Measurements from ENCODE around the gene AQP3.
A peak's percentile ranks its signal among the peaks of the same experiment; 100 is the strongest.
"Not testable (repeated sequence)": the region's sequence is repeated elsewhere in the genome, so short reads cannot be mapped to it uniquely, and the experiment has no call there.

Gene AQP3

DNA sequence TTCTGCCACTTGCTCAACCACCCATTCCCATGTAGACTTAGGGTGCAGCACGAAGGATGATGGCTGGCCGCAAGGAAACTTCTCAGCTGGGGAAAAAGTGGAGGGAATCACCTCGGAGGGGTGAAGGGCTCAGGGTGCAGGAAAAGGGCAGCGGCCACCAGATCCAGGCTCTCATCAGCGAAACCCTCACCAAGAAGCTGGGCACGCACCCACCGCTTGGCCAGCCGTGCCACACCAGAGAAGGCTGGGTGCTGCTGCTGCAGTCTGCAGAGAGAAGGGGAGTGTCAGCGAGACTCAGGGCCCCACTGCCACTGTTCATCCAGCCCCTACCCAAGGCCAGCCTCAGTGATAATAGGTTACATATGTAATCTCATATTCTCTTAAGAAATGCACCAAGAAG lies 17.7 kb upstream of the AQP3 start:
- DNase-seq (ENCODE audit: low spot score): peak; percentile 9

DNA sequence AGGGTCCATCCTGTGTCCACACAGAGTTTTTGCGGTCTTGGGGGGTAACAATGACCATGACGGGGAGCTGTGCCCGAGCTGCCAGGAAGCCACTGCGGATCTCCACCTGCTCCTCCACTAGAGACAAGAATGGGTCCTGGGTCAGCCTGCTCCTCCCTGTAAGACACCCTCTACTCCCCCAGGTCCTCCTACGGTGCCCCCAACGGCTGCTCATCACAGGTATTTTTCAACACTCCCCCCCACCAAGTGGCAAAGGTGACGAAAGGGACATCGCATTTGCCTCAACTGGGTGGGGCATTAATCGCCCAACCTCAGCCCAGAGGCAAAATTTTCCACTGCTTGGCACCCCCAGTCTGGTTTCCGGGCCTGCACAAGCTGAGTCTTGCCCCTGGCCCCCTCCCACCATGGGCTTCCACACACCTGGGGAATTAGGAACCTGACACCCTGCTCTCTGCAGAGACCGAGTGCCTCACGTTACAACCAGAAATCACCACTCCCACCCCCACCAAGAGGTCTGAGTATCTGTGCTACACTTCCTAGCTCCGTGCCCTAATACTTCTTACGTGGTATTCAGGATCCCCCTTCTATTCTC lies 16.7 kb upstream of the AQP3 start:
- no peak for DNase-seq (ENCODE audit: low spot score)

DNA sequence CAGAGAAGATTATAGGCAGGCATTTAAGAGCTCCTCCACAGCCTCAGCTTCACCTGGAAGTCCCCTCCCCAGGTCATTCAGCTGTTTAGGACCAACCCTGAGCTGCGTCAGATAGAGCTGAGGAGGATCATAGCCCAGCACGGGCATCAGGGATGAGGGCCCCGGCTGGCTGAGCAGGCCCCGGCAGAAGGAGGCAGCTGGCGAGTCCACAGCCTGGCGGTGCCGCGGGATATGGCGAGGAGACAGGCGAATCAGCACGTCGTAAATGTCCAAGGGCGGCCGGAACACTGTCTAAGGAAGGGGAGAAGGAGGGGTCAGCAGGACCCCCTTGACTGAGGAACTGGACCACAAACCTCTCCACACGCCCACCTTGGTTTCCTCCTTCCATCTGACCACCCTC lies 15.8 kb upstream of the AQP3 start:
- DNase-seq (ENCODE audit: low spot score): no peak

DNA sequence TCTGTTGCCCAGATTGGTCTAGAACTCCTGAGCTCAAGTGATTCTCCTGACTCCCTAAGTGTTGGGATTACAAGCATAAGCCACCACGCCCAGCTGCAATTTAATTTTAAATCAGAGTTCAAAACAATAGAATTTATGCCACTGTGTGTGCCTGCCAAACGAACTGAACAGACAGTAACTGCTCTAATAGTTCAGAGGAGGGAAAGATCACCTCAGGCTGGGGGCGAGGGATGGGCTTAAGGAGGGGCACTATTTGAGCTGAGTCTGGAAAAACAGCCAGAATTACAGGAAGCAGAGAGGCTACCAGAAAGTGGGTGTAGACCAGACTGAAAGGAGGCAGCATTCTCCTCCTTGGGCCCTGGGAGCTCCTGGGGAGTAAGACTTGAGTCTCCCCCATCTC lies 14.1 kb upstream of the AQP3 start:
- DNase-seq (ENCODE audit: low spot score): no peak

DNA sequence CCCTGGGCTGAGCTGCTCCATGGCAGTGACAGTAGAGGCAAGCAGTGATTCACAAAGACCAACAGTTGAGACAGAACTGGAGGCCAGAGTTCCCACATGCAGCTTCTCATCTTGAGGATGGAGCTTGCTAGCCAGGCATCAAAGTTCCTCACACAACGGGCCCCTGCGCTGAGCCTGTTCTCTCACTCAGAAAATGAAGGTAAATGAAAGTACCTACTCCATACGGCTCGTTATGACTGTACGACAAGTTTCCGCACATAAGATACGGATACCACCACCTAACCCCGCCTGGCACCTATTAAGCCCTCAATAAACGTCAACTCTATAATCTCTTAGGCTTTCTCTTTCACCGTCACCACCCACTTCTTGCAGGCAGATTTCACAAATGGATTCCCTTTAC lies 13.5 kb upstream of the AQP3 start:
- DNase-seq (ENCODE audit: low spot score): no peak

DNA sequence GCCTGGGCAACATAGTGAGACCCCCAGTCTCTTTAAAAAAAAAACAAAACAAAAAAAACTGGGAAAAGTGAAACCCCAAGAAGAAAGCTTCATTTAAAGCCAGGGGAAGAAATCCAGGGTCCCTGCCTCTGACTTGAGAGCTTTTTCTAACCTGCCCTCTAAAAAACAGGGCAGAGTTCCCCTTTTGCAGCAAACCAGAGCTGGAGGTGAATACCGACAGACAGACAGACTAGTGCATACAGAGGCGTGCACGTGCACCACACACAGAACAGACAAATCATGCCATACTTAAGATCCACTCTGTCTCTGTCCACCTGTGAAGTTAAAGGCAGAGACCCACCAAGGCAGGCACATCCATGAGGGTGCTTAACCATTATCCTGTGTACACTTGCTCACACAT lies 11.7 kb upstream of the AQP3 start:
- no peak for DNase-seq (ENCODE audit: low spot score)

DNA sequence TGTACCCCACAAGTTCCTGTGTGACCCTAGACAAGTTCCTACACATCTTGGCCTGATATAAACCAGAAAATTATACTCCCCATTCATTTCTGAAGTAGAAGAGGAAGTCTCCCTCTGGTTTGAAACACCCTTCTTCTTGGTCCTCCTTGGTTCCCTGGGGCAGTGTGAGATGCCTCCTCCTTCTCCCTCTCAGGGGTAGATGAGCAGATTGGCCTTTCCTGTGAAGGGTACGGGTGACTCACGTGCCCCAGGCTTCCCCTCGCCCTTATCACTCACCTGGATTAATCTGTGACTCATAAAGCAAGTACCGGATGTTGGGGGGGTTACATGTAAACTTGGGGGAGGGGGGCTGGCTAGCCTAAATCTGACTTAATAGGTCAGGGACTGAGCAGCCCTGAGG lies 11.1 kb upstream of the AQP3 start:
- DNase-seq (ENCODE audit: low spot score): no peak

DNA sequence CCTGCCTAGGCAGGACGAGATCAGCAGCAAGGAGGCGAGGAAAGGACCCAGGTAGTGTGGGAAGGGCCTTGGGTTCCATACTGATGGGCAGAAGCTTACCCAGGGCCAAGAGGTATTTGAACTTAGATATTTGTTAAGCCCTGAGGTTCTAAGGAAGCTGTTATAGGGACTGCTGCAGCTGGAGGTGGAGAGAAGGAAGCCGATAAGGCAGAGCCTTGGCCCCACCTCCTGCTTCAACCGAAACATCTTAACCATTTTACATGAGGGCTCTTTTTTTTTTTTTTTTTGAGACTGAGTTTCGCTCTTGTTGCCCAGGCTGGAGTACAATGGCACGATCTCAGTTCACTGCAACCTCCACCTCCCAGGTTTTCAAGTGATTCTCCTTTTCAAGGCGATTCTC lies 8.6 kb upstream of the AQP3 start:
- DNase-seq (ENCODE audit: low spot score): no peak

DNA sequence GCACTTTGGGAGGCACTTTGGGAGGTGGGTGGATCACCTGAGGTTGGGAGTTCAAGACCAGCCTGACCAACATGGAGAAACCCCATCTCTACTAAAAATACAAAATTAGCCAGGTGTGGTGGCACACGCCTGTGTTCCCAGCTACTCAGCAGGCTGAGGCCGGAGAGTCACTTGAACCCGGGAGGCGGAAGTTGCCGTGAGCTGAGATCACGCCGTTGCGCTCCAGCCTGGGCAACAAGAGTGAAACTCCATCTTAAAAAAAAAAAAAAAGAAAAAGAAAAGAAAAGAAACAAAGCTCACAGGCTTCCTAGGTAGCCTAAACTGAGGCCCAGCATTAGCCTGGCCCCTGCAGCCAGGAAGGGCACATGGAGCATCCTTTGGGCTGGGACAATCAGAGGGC lies 8.1 kb upstream of the AQP3 start:
- DNase-seq (ENCODE audit: low spot score): not testable (repeated sequence)

DNA sequence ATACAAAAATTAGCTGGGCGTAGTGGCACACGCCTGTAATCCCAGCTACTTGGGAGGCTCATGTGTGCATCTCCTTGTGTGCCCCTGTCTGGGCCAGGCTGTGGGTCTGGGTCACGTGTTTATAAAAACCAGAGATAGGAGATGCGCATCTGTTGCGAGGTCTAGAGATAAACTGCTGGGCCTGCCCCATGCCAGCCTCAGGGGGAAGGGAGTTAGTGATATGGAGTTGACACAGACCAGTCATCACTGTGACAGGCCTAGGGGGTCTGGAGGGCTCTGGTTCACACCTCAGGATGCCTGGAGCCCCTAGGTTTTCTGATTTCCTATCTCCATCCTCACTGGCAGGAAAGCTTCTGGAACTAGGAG lies 7.3 kb upstream of the AQP3 start:
- not testable (repeated sequence) for DNase-seq (ENCODE audit: low spot score)

DNA sequence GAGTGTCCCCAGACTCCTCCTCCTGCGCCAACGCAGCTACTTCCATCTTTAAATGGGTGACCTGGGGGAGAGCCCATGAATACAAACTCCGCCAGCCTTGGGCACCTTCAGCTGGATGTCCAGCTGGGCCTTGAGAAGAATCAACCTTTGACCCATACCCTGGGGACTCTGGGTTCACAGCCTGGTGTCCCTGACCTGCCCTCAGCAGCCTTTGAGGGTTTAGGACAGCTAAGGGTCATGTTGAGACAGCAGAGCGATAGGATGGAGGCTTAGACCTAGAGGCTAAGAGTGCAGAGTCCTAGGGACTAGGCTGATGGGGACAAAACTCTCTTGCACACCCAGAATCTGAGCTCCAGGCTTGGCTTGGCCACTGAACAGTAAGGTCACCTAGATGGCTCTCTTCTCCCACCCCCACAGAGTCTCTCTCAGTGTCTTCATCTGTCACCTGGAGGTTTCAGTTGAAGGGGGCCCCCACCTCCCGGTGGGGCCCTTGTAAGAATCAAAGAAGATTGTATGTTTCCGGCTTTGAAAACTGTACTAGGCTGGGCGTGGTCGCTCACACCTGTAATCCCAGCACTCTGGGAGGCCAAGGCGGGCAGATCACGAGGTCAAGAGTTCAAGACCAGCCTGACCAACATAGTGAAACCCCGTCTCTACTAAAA lies 6.7 kb upstream of the AQP3 start:
- no peak for DNase-seq (ENCODE audit: low spot score)

DNA sequence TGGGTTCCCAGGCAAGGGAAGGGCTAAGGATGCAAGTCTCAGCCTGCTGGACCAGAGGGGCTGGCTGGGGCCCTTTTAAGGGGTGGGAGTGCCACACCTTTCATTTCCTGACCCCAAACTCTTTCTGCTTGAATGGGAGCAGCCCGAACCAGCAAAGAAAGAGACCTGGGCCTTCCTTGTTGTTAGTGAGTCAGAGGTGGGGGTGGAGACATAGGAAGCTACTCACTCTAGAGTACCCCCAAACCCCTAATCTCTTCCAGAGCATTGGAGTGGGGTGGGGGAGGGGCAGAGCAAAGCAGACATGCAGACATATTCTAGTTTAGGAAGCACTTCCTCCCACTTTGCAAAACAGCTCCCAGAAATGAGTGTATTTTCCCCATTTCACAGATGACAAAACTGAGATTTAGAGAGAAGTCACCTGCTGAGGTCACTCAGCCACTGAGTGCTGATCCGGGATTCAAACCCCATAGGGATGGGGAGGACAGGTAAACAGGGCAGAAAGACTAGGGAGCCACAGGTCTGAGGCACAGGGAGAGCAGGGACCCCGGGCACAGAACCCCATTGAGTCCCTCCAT lies 6.0 kb upstream of the AQP3 start:
- no peak for DNase-seq (ENCODE audit: low spot score)

DNA sequence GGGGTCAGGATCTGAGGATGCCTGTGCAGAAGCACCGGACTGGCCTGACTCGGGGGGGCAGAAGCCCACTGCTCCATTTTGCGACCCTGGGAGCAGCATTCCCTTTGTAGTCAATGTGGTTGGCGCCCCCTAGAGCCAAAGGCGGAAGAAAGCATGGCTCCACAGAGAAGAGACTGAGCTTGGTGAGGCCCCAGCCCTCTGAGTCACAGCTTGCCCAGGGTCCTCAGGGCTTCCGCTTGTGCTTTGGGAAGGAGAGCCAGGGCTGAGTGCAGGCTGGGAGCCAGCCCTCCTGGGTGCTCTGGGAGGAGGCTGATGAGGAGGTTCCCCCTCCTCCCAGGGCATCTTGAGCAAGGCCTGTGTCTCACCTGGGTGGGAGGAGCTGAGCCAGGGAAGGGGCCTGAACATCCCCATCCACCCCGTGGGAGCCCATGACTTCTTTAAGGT lies 5.5 kb upstream of the AQP3 start:
- peak; percentile 79 for DNase-seq (ENCODE audit: low spot score)

DNA sequence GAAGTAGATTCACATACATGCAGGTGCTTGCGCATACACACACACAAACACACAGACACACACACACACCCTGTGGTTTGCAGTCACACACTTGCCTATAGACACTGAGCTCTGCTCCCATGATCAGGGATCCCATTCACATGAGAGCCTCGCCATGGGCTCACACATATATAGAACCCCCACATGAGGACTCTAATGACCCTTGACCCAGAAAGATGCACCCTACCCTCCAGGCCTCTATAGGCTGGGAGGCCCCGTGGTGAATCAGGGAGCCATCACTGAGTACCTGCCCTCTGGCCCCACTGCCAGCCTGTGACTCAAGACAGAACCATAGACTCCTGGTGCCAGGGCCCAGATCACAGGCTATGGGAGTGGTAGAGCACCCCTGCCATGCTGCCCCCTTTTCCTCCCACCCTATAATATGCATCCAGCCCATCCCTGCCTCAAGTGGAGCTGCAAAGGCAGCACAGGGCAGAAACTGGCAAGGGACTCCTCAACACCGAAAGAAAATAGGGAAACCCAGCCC lies 3.3 kb upstream of the AQP3 start:
- DNase-seq (ENCODE audit: low spot score): no peak

DNA sequence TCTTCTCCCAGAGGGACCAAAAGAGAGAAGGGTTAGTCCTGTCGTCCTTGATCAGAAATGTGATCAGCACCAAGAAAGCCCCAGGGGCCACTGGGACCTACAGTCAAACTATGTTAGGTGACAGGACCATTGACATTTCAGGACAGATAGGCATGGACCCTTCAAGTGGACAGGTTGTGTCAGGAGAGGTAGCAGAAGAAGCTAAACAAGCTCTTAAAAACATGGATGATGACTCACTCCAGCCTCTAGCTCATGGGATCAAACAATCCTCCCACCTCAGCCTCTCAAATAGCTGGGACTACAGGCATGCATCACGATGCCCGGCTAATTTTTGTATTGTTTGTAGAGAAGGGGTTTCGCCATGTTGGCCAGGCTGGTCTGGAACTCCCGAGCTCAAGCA lies 2.3 kb upstream of the AQP3 start:
- DNase-seq (ENCODE audit: low spot score): no peak

DNA sequence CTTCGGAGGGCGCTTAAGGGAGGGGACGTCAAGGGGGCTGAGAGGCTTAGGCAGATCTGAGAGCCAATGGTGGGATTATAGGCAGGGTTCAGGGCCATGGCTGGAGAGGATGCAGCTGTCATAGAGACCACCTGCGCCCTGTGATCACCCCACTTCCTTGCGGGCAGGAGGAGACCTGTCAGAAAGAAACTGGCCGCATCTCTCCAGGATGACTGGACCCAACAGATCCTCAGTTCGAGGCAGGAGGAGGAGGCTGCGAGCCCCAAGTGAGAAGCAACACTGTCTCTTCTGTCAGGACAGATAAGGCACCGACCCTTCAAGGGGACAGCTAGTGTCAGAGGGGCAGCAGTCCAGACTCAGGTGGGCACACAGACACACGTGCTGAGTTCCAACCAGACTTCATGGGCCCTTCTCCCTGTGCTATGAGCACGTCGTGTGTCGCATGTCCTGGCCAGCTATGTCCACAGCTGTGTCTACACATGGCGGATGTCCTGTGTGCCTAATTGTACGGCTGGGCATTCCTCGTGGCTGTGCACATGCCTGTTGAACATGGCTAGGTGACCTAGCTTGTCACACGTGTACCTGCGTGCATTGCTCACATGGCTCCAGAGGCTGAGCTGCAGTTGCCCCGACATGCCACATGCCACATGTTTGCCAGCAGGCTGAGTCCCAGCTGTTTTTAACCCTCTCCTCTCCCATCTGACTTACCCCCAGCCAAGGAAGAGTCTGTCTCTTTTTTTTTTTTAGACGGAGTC lies 583 bp upstream of the AQP3 start:
- no peak for DNase-seq (ENCODE audit: low spot score)

DNA sequence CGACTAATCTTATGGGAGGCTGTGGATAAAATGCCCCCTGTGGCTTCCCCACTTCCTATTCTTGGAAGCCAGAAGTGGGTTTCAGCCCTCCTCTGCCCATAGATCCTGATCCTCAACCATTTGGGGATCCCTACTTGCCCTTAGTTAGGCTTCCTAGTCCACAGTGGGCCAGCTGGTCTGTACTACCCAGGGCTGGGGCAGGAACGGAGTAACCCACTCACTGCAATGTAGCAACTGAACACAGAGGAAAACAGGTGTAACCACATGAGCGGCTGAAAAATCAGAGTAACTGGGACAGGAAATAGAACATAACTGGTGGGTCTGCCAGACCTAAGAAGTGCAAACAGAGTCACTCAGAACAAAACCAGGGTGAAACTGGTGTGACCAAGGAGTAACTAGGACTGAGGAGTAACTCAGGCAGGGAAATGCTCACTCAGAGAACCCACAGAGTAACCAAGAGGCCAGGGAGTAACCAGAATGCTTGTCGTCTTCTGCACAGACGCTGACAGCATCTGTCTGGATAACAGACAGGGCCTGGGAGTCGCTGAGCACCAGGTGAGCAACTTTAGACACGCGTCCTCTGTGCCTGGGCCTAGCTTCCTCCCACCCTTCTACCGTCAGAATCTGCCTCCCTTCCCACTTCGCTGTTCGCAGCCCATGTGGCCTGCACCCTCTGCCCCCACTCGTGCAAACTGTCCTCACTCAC lies 1.0 kb downstream of the AQP3 start:
- DNase-seq (ENCODE audit: low spot score): no peak

DNA sequence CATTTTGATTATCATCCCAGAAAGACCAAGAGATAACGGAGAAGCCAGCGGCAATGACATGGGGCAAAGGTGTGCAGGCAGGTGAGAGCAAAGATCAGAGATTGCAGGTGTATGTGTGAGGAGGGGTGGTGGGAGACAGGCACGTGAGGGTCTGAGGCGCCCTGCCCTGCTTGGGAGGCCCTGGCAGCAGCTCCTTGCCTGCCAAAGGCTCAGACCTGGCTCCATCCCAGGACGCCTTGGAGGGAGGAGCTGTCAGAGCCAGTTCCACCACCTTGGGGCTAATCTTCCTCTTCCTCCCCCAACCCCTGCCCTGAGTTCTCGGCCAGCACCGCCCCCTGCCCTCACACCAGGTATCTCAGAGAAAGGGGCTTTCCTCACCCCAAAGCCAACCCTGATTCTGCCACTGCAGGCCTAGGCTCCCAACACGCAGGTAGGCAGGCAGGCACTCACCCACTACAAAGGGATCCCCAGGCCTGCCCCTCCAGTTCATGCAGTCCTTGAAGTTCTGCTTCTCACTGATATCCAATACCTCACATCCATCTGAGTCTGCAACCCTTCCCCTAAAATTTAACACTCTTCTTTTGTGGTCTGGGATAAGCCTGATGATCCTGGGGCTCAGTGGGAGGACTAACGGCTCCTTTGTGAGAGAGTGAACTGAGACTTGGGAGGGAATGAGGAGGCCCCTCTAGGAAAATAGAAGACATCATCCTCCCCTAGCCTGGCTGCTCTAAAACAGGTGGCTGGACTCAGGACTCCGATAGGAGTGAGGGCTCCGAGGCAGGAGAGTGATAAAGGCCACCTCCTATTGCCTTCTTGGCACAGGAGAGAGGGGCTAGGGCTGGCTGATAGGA lies 1.8 kb downstream of the AQP3 start:
- no peak for DNase-seq (ENCODE audit: low spot score)

DNA sequence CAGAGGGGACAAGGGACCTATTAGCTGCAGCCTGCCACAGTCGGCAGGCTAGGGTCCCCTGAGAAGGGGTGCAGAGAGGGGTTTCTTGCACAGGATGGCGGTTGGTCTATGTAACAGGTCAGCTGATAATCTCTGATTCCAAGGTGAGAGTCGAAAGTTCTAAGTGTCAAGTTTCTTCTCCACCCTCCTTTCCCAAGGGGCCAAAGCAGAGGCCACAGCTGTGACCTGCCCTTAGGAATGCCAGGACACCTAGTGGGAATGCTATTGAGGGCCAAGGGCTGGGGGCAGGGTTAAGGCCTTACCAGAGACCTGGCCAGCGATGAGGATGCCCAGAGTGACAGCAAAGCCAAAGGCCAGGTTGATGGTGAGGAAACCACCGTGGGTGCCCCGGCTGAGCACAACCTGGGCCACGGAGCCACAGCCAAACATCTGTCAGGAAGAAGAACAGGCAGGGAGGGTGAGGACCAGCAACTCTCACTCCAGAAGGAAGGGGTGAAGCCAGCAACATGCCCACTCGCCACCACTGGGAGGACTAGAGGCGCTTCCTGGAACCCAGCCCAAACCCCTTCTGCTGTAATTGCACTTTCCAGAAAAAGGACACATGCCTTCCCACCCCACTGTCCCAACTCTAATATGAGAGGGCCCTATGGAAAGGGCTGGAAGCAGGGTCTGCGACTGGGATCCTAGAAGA lies 3.8 kb downstream of the AQP3 start:
- no peak for DNase-seq (ENCODE audit: low spot score)

DNA sequence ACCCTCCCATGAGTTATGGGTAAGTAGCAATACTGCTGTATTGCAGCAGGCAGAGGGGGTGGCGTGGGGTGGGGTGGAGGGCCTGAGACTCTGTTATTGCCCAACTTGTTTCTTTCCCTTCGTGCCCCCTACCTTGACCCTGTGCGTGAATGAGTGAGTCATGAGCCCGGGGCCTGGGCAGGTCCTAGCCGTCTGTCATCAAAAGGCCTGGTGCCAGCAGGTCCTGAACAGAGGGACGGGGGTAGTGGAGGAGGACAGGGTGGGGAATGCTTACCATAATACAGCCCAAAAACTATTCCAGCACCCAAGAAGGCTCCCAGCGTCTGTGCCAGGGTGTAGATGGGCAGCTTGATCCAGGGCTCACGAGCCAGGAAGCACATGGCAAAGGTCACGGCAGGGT lies 4.3 kb downstream of the AQP3 start:
- no peak for DNase-seq (ENCODE audit: low spot score)

DNA sequence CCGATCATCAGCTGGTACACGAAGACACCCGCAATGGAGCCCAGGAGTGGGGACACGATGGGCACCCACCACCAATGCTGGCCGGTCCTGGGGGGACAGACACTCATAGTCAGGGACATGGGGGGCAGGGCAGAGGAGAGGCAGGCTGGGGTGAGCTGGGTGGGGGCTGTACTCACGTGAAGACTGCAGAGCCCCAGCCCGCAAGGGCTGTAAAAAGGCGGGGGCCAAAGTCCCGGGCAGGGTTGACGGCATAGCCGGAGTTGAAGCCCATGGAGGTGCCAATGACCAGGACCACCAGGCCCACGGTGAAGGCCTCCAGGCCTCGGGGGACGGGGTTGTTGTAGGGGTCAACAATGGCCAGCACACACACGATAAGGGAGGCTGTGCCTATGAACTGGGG lies 5.3 kb downstream of the AQP3 start:
- DNase-seq (ENCODE audit: low spot score): no peak
